HepG2 (cell line): ENCODE results near the gene STK38L. TPM values are rescaled to one million over a fixed set of nuclear protein-coding genes. Genes with fewer than 3 reads are reported as not detected.

Experiments used
- ARHGAP35 ChIP-seq: sonication (generic); formaldehyde crosslinking; IDR thresholded peaks from 2 replicates; pipeline ENCODE4 v1.9.0; 2022; ENCODE audit warnings: mild to moderate bottlenecking, inconsistent platforms, moderate library complexity, missing genetic modification reagents, borderline replicate concordance
- CEBPB ChIP-seq: IDR thresholded peaks from 2 replicates; pipeline ENCODE4 v1.6.1; 2011; ENCODE audit warnings: low read depth, low read length, improper control_type of control experiment, borderline replicate concordance
- HDAC1 ChIP-seq: sonication (generic); formaldehyde crosslinking; IDR thresholded peaks from 2 replicates; pipeline ENCODE4 v1.5.1; 2020; ENCODE audit warnings: mild to moderate bottlenecking, missing genetic modification reagents
- HOXA7 ChIP-seq: sonication (generic); formaldehyde crosslinking; IDR thresholded peaks from 2 replicates; pipeline ENCODE4 v1.8.1; 2022; ENCODE audit warnings: mild to moderate bottlenecking, missing genetic modification reagents, moderate library complexity
- ISL2 ChIP-seq: sonication (generic); formaldehyde crosslinking; IDR thresholded peaks from 2 replicates; pipeline ENCODE4 v1.5.0; 2020; ENCODE audit warnings: missing genetic modification reagents
- KLF11 ChIP-seq: IDR thresholded peaks from 2 replicates; pipeline ENCODE4 v1.6.1; 2016; ENCODE audit warnings: missing compliant biosample characterization
- MED1 ChIP-seq: sonication (generic); formaldehyde crosslinking; IDR thresholded peaks from 2 replicates; pipeline ENCODE4 v1.4.0; 2020; ENCODE audit warnings: missing genetic modification reagents
- MED8 ChIP-seq: sonication (generic); formaldehyde crosslinking; IDR thresholded peaks from 2 replicates; pipeline ENCODE4 v1.8.1; 2023; ENCODE audit warnings: mild to moderate bottlenecking, missing genetic modification reagents; ENCODE audit not compliant: insufficient replicate concordance
- MEF2D ChIP-seq: sonication (generic); formaldehyde crosslinking; IDR thresholded peaks from 2 replicates; pipeline ENCODE4 v1.5.1; 2020; ENCODE audit warnings: mild to moderate bottlenecking, missing genetic modification reagents
- MIER2 ChIP-seq: IDR thresholded peaks from 2 replicates; pipeline ENCODE4 v1.6.1; 2016; ENCODE audit warnings: missing biosample characterization, missing genetic modification reagents
- NFRKB ChIP-seq: fragments of 450-650 bp; IDR thresholded peaks from 2 replicates; pipeline ENCODE4 v1.6.1; 2017
- SMARCE1 ChIP-seq: fragments of 450-650 bp; IDR thresholded peaks from 2 replicates; pipeline ENCODE4 v1.6.1; 2017; ENCODE audit warnings: borderline replicate concordance
- TAF15 ChIP-seq: fragments of 200-400 bp; formaldehyde crosslinking; IDR thresholded peaks from one replicate; pipeline ENCODE4 v1.6.1; 2018; ENCODE audit warnings: mild to moderate bottlenecking, low read depth, low read length; ENCODE audit not compliant: poor library complexity, severe bottlenecking
- ZNF343 ChIP-seq: sonication (generic); formaldehyde crosslinking; IDR thresholded peaks from 2 replicates; pipeline ENCODE4 v1.4.0; 2020; ENCODE audit warnings: mild to moderate bottlenecking, missing genetic modification reagents
- ZNF816 ChIP-seq: sonication (generic); formaldehyde crosslinking; IDR thresholded peaks from 2 replicates; pipeline ENCODE4 v1.8.0; 2022; ENCODE audit warnings: missing genetic modification reagents, mild to moderate bottlenecking, borderline replicate concordance
- ZSCAN9 ChIP-seq: IDR thresholded peaks from 2 replicates; pipeline ENCODE4 v1.6.1; 2016; ENCODE audit warnings: borderline replicate concordance
- polyA plus RNA-seq, 8 experiments: library from polyadenylated mRNA; depleted of rRNA in 3 of 8; stranded (reverse) in 7 of 8; unstranded in 1 of 8; fragments of >200 nt; fragmentation: Illumina TruSeq in 4 of 8; extraction: Trizol in 4 of 8; gene quantifications; 2 replicates each; pipeline versions ENCODE4 v1.2.1 to v1.2.3, GENCODE V29; 2011 to 2016; ENCODE audit warnings: low read depth in 4 of 8, missing spikeins in 1 of 8, mixed read lengths in 1 of 8; ENCODE audit not compliant: insufficient read depth in 1 of 8
- total RNA-seq, 5 experiments: library from RNA; depleted of rRNA; stranded (reverse); fragments of >200 nt; fragmentation: Illumina TruSeq; extraction: Trizol; gene quantifications; 2 replicates each; pipeline ENCODE4 v1.2.3, GENCODE V29; 2016; ENCODE audit warnings: low read depth in 1 of 5
- TF ChIP-seq, protein P1 (sequence below): sonication (generic); formaldehyde crosslinking; IDR thresholded peaks from 2 replicates; pipeline ENCODE4 v1.5.1; 2020; ENCODE audit warnings: missing genetic modification reagents, mild to moderate bottlenecking, borderline replicate concordance
- TF ChIP-seq, protein P2 (sequence below): sonication (generic); formaldehyde crosslinking; IDR thresholded peaks from 2 replicates; pipeline ENCODE4 v1.4.0; 2020; ENCODE audit warnings: missing genetic modification reagents
- TF ChIP-seq, protein P3 (sequence below): sonication (generic); formaldehyde crosslinking; IDR thresholded peaks from 2 replicates; pipeline ENCODE4 v1.8.0; 2022; ENCODE audit warnings: low read depth, missing genetic modification reagents
- TF ChIP-seq, protein P4 (sequence below): sonication (generic); formaldehyde crosslinking; IDR thresholded peaks from 2 replicates; pipeline ENCODE4 v1.5.0; 2020; ENCODE audit warnings: mild to moderate bottlenecking, missing genetic modification reagents, moderate library complexity

Gene STK38L
- total and polyA plus RNA-seq, 2 of the 13 experiments (the other 11 are each of a cell fraction or from before 2014, with no cell fraction given), result 6.1 to 26.4 TPM

DNA sequence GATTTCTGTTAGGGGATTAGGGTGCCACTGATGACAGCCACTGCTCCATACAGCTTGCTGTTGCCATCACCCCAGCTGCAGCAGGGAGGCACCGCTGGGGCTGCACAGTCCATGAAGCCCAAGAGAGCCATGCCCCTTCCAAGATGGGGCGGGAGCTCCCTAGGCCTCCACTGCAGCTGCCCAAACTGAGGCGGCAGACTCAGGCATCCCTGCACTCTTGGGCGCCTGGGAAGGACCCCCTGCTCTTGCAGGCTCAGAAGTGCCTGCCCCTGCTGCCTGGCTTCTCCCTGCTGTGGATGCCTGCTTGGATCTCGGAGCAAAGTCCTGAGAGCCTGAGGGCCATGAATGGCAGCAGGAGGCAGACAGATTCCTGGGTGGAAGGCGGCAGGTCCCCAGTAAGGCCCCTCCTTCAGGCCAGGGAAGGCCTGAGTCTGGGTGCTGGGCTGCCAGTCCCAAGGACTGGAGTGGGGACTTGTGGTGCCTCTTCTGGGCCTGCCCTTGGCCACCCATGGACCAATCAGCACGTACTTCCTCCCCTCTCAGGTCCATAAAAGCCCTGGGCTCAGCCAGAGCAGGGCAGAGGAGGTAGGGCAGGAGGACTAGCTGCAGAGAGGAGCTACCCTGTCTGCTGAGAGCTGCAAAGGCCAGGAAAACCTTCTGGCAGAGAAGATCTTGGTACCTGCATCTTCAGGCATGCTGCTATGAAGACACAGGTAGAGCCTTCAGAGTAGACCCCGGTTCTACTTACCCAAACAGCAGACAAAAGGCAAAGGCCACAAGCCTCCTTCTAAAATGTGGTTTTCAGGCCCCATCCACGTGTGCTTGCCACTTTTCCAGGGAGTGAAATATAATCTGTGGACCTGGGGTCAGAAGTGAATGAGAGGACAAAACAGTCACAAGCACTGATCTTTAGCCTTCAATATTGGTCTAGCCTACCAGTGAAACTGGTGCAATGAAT, 30.0 kb upstream of the STK38L start (continued):
- TF ChIP-seq HOXA7, result no peak
- 0 out of 2 replicates have a peak, but pooled peaks have one; percentile 29 for TF ChIP-seq MIER2 (CRISPR knock-in tag)
- peak; percentile 57; the same call in 1 of the 2 replicates for TF ChIP-seq MEF2D (CRISPR knock-in tag)
- TF ChIP-seq MED1, result peak; percentile 60
- TF ChIP-seq NFRKB, result no peak
- TF ChIP-seq ARHGAP35 (CRISPR knock-in tag), result no peak
- TF ChIP-seq MED8 (CRISPR knock-in tag), result no peak
- TF ChIP-seq ISL2 (CRISPR knock-in tag), result no peak; the same call in 1 of the 2 replicates
- TF ChIP-seq, protein P1, sequence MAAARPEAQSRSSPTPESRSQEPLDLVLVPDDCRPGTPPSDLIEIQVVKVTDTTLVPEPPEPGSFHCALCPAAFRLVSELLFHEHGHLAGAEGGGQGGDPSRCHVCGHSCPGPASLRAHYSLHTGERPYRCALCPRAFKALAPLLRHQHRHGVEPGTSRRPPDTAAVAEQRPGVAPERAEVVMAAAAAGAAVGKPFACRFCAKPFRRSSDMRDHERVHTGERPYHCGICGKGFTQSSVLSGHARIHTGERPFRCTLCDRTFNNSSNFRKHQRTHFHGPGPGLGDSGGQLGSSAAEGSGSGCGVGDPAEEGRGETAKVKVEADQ (CRISPR knock-in tag), result peak; percentile 75; the same call in 1 of the 2 replicates
- no peak for TF ChIP-seq KLF11
- no peak for TF ChIP-seq CEBPB
- peak; percentile 85 for TF ChIP-seq HDAC1 (CRISPR knock-in tag)
- TF ChIP-seq TAF15, result no peak
- TF ChIP-seq, protein P2, sequence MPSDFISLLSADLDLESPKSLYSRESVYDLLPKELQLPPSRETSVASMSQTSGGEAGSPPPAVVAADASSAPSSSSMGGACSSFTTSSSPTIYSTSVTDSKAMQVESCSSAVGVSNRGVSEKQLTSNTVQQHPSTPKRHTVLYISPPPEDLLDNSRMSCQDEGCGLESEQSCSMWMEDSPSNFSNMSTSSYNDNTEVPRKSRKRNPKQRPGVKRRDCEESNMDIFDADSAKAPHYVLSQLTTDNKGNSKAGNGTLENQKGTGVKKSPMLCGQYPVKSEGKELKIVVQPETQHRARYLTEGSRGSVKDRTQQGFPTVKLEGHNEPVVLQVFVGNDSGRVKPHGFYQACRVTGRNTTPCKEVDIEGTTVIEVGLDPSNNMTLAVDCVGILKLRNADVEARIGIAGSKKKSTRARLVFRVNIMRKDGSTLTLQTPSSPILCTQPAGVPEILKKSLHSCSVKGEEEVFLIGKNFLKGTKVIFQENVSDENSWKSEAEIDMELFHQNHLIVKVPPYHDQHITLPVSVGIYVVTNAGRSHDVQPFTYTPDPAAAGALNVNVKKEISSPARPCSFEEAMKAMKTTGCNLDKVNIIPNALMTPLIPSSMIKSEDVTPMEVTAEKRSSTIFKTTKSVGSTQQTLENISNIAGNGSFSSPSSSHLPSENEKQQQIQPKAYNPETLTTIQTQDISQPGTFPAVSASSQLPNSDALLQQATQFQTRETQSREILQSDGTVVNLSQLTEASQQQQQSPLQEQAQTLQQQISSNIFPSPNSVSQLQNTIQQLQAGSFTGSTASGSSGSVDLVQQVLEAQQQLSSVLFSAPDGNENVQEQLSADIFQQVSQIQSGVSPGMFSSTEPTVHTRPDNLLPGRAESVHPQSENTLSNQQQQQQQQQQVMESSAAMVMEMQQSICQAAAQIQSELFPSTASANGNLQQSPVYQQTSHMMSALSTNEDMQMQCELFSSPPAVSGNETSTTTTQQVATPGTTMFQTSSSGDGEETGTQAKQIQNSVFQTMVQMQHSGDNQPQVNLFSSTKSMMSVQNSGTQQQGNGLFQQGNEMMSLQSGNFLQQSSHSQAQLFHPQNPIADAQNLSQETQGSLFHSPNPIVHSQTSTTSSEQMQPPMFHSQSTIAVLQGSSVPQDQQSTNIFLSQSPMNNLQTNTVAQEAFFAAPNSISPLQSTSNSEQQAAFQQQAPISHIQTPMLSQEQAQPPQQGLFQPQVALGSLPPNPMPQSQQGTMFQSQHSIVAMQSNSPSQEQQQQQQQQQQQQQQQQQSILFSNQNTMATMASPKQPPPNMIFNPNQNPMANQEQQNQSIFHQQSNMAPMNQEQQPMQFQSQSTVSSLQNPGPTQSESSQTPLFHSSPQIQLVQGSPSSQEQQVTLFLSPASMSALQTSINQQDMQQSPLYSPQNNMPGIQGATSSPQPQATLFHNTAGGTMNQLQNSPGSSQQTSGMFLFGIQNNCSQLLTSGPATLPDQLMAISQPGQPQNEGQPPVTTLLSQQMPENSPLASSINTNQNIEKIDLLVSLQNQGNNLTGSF, result peak; percentile 19; the same call in 1 of the 2 replicates
- no peak for TF ChIP-seq SMARCE1
- TF ChIP-seq ZNF816, result peak; percentile 85; the same call in 1 of the 2 replicates
- TF ChIP-seq ZNF343, result peak; percentile 75; the same call in 1 of the 2 replicates
- peak; percentile 62; the same call in 1 of the 2 replicates for TF ChIP-seq ZSCAN9 (CRISPR knock-in tag)
- TF ChIP-seq, protein P3, sequence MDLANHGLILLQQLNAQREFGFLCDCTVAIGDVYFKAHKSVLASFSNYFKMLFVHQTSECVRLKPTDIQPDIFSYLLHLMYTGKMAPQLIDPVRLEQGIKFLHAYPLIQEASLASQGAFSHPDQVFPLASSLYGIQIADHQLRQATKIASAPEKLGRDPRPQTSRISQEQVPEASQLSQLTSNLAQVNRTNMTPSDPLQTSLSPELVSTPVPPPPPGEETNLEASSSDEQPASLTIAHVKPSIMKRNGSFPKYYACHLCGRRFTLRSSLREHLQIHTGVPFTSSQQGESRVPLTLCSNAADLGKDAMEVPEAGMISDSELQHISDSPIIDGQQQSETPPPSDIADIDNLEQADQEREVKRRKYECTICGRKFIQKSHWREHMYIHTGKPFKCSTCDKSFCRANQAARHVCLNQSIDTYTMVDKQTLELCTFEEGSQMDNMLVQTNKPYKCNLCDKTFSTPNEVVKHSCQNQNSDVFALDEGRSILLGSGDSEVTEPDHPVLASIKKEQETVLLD (CRISPR knock-in tag), result no peak
- TF ChIP-seq, protein P4, sequence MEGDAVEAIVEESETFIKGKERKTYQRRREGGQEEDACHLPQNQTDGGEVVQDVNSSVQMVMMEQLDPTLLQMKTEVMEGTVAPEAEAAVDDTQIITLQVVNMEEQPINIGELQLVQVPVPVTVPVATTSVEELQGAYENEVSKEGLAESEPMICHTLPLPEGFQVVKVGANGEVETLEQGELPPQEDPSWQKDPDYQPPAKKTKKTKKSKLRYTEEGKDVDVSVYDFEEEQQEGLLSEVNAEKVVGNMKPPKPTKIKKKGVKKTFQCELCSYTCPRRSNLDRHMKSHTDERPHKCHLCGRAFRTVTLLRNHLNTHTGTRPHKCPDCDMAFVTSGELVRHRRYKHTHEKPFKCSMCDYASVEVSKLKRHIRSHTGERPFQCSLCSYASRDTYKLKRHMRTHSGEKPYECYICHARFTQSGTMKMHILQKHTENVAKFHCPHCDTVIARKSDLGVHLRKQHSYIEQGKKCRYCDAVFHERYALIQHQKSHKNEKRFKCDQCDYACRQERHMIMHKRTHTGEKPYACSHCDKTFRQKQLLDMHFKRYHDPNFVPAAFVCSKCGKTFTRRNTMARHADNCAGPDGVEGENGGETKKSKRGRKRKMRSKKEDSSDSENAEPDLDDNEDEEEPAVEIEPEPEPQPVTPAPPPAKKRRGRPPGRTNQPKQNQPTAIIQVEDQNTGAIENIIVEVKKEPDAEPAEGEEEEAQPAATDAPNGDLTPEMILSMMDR (CRISPR knock-in tag), result no peak; the same call in 1 of the 2 replicates
